Endothelial cell of umbilical vein (primary cell): ENCODE results near the gene MIEN1. TPM values are rescaled to one million over a fixed set of nuclear protein-coding genes. Genes with fewer than 3 reads are reported as not detected.
A peak's percentile ranks its signal among the peaks of the same experiment; 100 is the strongest.

Source experiments
- BruUV-seq: library from RNA; stranded (reverse); fragments of 400-500 nt; replicated peaks from 2 replicates; lab custom pipeline; 2021; lab: Mats Ljungman, UMichigan
- CTCF ChIA-PET: fragments of 300-600, 350-600 bp; sonication (Branson Sonifier 250); formaldehyde crosslinking; loops from one replicate; lab custom pipeline; 2021; ENCODE audit warnings: antibody characterized with exemption, inconsistent platforms; lab: Charles Lee
- POLR2A ChIA-PET: fragments of 300-600, 350-600 bp; sonication (Branson Sonifier 250); formaldehyde crosslinking; loops from one replicate; lab custom pipeline; 2021; ENCODE audit warnings: antibody characterized with exemption, inconsistent platforms; lab: Charles Lee
- DNase-seq: peaks from one replicate; pipeline ENCODE4 v3.0.0-alpha.2; 2011; ENCODE audit warnings: low read depth, low spot score
- FAIRE-seq: peaks from 2 replicates; lab custom pipeline; 2011; peaks lifted over from hg19 to GRCh38; lab: Jason Lieb, UNC
- H2AFZ ChIP-seq: 2 replicates; pipeline ENCODE4 v1.6.0; 2012; ENCODE audit warnings: low read depth, low read length, control low read depth, inconsistent platforms
- H3K27ac ChIP-seq: 2 replicates; pipeline ENCODE4 v1.5.1; 2011; ENCODE audit warnings: low read depth, mild to moderate bottlenecking, control low read depth, low read length, moderate library complexity; ENCODE audit not compliant: insufficient read depth
- H3K27me3 ChIP-seq, 2 experiments: 2 replicates each; pipeline versions ENCODE4 v1.6.0 to v1.6.1; 2011; ENCODE audit warnings: low read length in 2 of 2, mixed read lengths in 1 of 2; ENCODE audit not compliant: control insufficient read depth in 2 of 2, insufficient read depth in 2 of 2
- H3K36me3 ChIP-seq, 2 experiments: 2 replicates in 1 of 2; 3 replicates in 1 of 2; pipeline ENCODE4 v1.5.1; 2011; ENCODE audit warnings: low read length in 2 of 2, mild to moderate bottlenecking in 1 of 2, moderate library complexity in 1 of 2; ENCODE audit not compliant: control insufficient read depth in 2 of 2, insufficient read depth in 2 of 2; ENCODE audit errors: extremely low read depth in 1 of 2
- H3K4me1 ChIP-seq: 3 replicates; pipeline ENCODE4 v1.5.1; 2011; ENCODE audit warnings: mild to moderate bottlenecking, low read length; ENCODE audit not compliant: control insufficient read depth, insufficient read depth; ENCODE audit errors: extremely low read depth
- H3K4me2 ChIP-seq: 2 replicates; pipeline ENCODE4 v1.6.1; 2011; ENCODE audit warnings: low read length, control low read depth, mixed read lengths; ENCODE audit not compliant: insufficient read depth
- H3K4me3 ChIP-seq, 3 experiments: fragments of 200-600 bp in 1 of 3; sonication (generic), shearing (Covaris generic) in 1 of 3; replicated peaks in 1 of 3; 2 replicates each; pipeline ENCODE4 v1.5.1; 2011 to 2016; ENCODE audit warnings: control low read depth in 3 of 3, low read length in 3 of 3, mild to moderate bottlenecking in 2 of 3, inconsistent platforms in 1 of 3, low read depth in 1 of 3, moderate library complexity in 1 of 3; ENCODE audit not compliant: insufficient read depth in 1 of 3
- H3K79me2 ChIP-seq: 2 replicates; pipeline ENCODE4 v1.6.0; 2012; ENCODE audit warnings: low read length, inconsistent platforms; ENCODE audit not compliant: control insufficient read depth, insufficient read depth
- H3K9ac ChIP-seq: replicated peaks from 2 replicates; pipeline ENCODE3; 2011; ENCODE audit warnings: low read length, control low read depth; ENCODE audit not compliant: insufficient read depth; ENCODE audit errors: extremely low read depth
- H3K9me1 ChIP-seq: replicated peaks from 3 replicates; pipeline ENCODE4 v1.6.0; 2011; ENCODE audit warnings: mild to moderate bottlenecking, low read length; ENCODE audit not compliant: control insufficient read depth, insufficient read depth; ENCODE audit errors: extremely low read depth
- H3K9me3 ChIP-seq: replicated peaks from 2 replicates; pipeline ENCODE4 v1.5.1; 2012; ENCODE audit warnings: low read length, inconsistent platforms; ENCODE audit not compliant: control insufficient read depth, insufficient read depth
- H4K20me1 ChIP-seq: replicated peaks from 2 replicates; pipeline ENCODE3; 2011; ENCODE audit warnings: mild to moderate bottlenecking, low read length; ENCODE audit not compliant: control insufficient read depth, insufficient read depth; ENCODE audit errors: extremely low read depth
- CTCF ChIP-seq, 2 donors: IDR thresholded peaks; 1 replicate in 1 of 2; 2 replicates in 1 of 2; pipeline ENCODE4 v1.5.1; 2011; ENCODE audit warnings: low read length in 2 of 2, mild to moderate bottlenecking in 2 of 2, moderate library complexity in 2 of 2, control low read depth in 1 of 2, inconsistent platforms in 1 of 2, low read depth in 1 of 2; ENCODE audit not compliant: insufficient read depth in 1 of 2; ENCODE audit errors: extremely low read depth in 1 of 2
- EZH2 ChIP-seq: IDR thresholded peaks from 2 replicates; pipeline ENCODE4 v1.6.1; 2012; ENCODE audit warnings: borderline replicate concordance, low read depth, mild to moderate bottlenecking, moderate library complexity, low read length, inconsistent platforms; ENCODE audit not compliant: severe bottlenecking
- FOS ChIP-seq: IDR thresholded peaks from 2 replicates; pipeline ENCODE4 v1.6.1; 2011; ENCODE audit warnings: mild to moderate bottlenecking, low read length, moderate library complexity, borderline replicate concordance; ENCODE audit not compliant: insufficient read depth
- GATA2 ChIP-seq: IDR thresholded peaks from 2 replicates; pipeline ENCODE4 v1.7.0; 2011; ENCODE audit warnings: low read depth, mild to moderate bottlenecking, moderate library complexity, mixed read lengths, low read length; ENCODE audit not compliant: insufficient read length, insufficient read depth
- JUN ChIP-seq: IDR thresholded peaks from 2 replicates; pipeline ENCODE4 v1.6.1; 2011; ENCODE audit warnings: borderline replicate concordance, low read depth; ENCODE audit not compliant: insufficient read length, insufficient read depth
- MAX ChIP-seq: IDR thresholded peaks from 2 replicates; pipeline ENCODE4 v1.6.1; 2011; ENCODE audit not compliant: insufficient read depth, insufficient read length
- MYC ChIP-seq: IDR thresholded peaks from one replicate; pipeline ENCODE4 v1.6.1; 2011; ENCODE audit warnings: mild to moderate bottlenecking, low read depth, low read length
- POLR2A ChIP-seq: IDR thresholded peaks from 2 replicates; pipeline ENCODE4 v1.6.1; 2012; ENCODE audit warnings: low read depth, mild to moderate bottlenecking, control low read depth, low read length
- POLR2AphosphoS5 ChIP-seq: IDR thresholded peaks from 2 replicates; pipeline ENCODE4 v1.6.1; 2012; ENCODE audit warnings: low read depth, mild to moderate bottlenecking, control low read depth, low read length, moderate library complexity; ENCODE audit not compliant: insufficient read depth
- dilution Hi-C: fragments of 300-500 bp; cut with MboI; formaldehyde crosslinking; loops from one replicate; pipeline ENCODE4 v1.15.0; 2019; ENCODE audit warnings: low sequenced_read_pairs; ENCODE audit not compliant: extremely low pct_ligation_motif_present
- intact Hi-C: fragments of 100-400 bp; cut with micrococcal nuclease; formaldehyde crosslinking; loops from one replicate; pipeline ENCODE4 v1.10.0; 2022
- polyA plus RNA-seq, 4 experiments: library from polyadenylated mRNA; depleted of rRNA in 3 of 4; stranded (reverse) in 3 of 4; unstranded in 1 of 4; fragments of >200 nt; gene quantifications; 2 replicates each; pipeline versions ENCODE4 v1.2.1 to v1.2.3, GENCODE V29; 2011 to 2012; ENCODE audit warnings: missing spikeins in 1 of 4
- total RNA-seq: library from RNA; stranded (reverse); gene quantifications from 2 replicates; pipeline ENCODE4 v1.2.3, GENCODE V29; 2021

Gene MIEN1
- total and polyA plus RNA-seq, 2 donors (not counting 3 experiments of a cell fraction or from before 2014, with no cell fraction given) = 42.4 to 74.5 TPM

DNA sequence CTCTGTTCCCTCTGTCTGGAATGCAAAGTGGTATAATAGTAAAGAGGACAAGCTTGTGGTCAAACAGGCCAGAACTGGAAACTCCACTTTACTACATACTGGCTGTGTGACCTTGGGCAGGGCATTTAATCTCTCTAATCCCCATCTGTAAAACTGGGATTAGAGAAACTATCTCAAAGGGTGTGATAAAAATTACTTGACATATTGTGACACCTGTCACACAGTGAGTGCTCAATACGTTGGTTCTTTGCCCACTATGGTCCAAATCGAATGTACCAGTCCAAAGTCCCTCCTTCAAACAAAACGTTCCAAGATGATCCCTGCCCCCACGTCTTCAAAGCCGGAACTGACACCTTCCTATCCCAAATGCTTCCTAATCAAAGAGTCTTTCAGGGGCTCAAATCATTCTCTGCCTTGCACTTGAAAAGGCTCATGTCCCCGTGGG, 43.2 kb downstream of the MIEN1 start:
- Histone ChIP-seq H3K36me3 (no peaks in the 10 kb centered on the region), H3K9me3 (no peaks in the 10 kb centered on the region), H3K9me1 (no peaks in the 10 kb centered on the region), H3K4me1 (peaks cover 9% of the 10 kb centered on the region), H3K4me3 (no peak overlapping the region), H3K79me2 (no peaks in the 10 kb centered on the region), H4K20me1 (no peaks in the 10 kb centered on the region), H3K27ac (no peak overlapping the region), H2AFZ (peak overlapping the region; percentile 84), H3K27me3 (no peaks in the 10 kb centered on the region), H3K4me2 (peak overlapping the region; percentile 13), H3K9ac (no peak overlapping the region)
- no TSS peak for BruUV-seq
- no peak for TF ChIP-seq MYC
- TF ChIP-seq POLR2A = no peak
- TF ChIP-seq EZH2 = no peak
- TF ChIP-seq POLR2AphosphoS5 = no peak
- no peak for TF ChIP-seq GATA2
- no peak for TF ChIP-seq CTCF (IDR thresholded peaks at IDR 0.05; ENCODE audit: extremely low read depth in 1 of 2, insufficient read depth in 1 of 2, low read depth in 1 of 2, low read length in 2 of 2)
- TF ChIP-seq JUN = no peak
- TF ChIP-seq MAX = no peak
- no peak for TF ChIP-seq FOS
- FAIRE-seq = no peak
- no peak for DNase-seq
- POLR2A ChIA-PET = no interaction called here
- intact Hi-C loops = no loop called here
- CTCF ChIA-PET = interaction anchor here (1.5 to 2.1 kb wide), 2 partner anchors 33 to 43 kb away, joined by 5 to 12 read pairs; partner anchors contain the start of gene MIEN1
- dilution Hi-C loops = no loop called here
